K562 (cell line): ENCODE data around the gene CNTNAP3.
"Not testable (repeated sequence)": the region's sequence is repeated elsewhere in the genome, so short reads cannot be mapped to it uniquely, and the experiment has no call there.

Experiments
- HDAC3 ChIP-seq: fragments of 450-650 bp; IDR thresholded peaks from 2 replicates; pipeline ENCODE4 v1.6.1; 2018; ENCODE audit warnings: borderline replicate concordance, mild to moderate bottlenecking, moderate library complexity; ENCODE audit not compliant: partially characterized antibody
- TF ChIP-seq, protein P1 (sequence below): fragments of 250-450 bp; sonication (Bioruptor Pico); IDR thresholded peaks from 2 replicates; pipeline ENCODE4 v1.4.0; 2020

DNA sequence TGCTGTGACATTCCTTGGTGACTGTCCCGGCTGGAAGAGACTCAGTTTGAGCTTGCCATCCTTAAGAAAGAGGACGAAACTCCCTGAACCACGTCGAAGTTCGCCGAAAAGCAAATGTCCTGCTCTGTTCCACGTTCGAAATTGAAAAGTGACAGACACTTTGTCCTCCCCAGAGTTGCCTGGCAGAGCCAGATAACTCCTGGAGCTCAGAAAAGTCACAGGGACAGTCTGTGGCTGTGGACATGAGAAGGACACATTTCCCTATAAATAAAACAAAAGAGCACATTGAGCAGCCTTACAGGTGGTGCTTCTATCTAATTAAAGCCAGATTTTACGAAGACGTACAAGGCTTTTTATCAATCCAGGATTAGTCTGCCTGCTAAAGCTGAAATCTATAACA is 116.6 kb downstream of the CNTNAP3 start:
- not testable (repeated sequence) for TF ChIP-seq HDAC3
- TF ChIP-seq, protein P1, sequence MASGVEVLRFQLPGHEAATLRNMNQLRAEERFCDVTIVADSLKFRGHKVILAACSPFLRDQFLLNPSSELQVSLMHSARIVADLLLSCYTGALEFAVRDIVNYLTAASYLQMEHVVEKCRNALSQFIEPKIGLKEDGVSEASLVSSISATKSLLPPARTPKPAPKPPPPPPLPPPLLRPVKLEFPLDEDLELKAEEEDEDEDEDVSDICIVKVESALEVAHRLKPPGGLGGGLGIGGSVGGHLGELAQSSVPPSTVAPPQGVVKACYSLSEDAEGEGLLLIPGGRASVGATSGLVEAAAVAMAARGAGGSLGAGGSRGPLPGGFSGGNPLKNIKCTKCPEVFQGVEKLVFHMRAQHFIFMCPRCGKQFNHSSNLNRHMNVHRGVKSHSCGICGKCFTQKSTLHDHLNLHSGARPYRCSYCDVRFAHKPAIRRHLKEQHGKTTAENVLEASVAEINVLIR (CRISPR knock-in tag): not testable (repeated sequence)
